ENCODE measurements around the gene NAT16.
"Not testable (repeated sequence)": the region's sequence is repeated elsewhere in the genome, so short reads cannot be mapped to it uniquely, and the experiment has no call there.

The NAT16 gene

DNA sequence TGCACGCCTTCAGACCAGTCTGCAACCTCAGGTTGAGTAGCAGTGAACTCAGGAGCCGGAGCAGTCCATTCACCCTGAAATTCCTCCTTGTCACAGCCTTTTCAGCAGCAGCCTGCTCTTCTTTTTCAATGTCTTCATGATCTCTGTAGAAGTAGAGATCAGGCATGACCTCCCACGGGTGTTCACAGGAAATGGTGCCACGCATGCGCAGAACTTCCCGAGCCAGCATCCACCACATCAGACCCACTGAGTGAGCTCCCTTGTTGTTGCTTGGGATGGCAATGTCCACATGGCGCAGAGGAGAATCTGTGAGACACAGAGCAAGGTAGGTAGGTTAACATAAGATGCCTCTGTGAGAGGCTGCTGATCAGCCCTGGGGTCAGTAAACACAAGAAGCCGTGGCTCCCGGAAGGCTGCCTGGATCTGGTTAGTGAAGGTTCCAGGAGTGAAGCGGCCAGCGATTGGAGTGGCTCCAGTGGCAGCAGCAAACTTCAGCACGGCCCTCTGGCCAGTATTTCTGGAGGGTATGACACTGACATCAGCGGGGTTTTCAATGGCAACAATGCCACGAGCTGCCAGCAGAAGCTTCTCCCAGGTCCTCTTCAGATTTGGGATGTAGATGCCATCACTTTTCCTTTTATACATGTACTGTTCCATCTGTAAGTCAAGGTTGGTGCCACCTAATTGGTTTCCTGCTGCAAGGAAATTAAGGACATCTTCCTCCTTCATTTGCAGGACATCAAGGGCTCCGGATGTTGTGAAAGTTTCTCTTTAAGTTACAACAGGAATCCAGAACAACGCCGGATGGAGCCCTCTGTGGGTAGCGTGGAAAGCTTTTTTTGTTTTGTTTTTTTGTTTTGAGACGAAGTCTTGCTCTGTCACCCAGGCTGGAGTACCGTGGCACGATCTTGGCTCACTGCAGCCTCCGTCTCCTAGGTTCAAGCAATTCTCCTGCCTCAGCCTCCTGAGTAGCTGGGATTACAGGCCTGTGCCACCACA lies 23.9 kb upstream of the NAT16 start:
- not testable (repeated sequence) for H3K4me3 ChIP-seq
- peak overlapping the region in 1 of 21 experiments; percentile 11 for H3K27ac ChIP-seq

DNA sequence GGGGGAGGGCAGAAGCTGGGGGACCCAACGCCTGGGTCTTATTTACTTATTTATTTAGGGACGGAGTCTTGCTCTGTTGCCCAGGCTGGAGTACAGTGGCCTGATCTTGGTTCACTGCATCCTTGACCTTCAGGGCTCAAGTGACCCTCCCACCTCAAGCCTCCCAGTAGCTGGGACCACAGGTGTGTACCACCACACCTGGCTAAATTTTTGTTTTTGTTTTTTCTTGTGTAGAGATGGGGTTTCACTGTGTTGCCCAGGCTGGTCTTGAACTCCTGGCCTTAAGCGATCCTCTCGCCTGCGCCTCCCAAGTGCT lies 22.5 kb upstream of the NAT16 start:
- Histone ChIP-seq H3K4me3 (no peak overlapping the region), H3K27ac (no peak overlapping the region)

- Histone ChIP-seq H3K27ac (no peak overlapping the region), H3K4me3 (peak overlapping the region in 1 of 7 experiments; percentile 9)
These were observed 21.9 kb upstream of the NAT16 start for GRCh38 chr7:101201695-101202602.

- H3K27ac ChIP-seq, result no peak within 1 kb of the TSS
- peak within 1 kb of the TSS in 1 of 7 experiments; percentile 9 for H3K4me3 ChIP-seq
These were observed 20.9 kb upstream of the NAT16 start, which contains the start of gene MOGAT3 for GRCh38 chr7:101200862-101201599. Gene MOGAT3, minus strand, starts transcription at chr7:101201036. Its CDS starts 182 bp downstream, at chr7:101200854.

DNA sequence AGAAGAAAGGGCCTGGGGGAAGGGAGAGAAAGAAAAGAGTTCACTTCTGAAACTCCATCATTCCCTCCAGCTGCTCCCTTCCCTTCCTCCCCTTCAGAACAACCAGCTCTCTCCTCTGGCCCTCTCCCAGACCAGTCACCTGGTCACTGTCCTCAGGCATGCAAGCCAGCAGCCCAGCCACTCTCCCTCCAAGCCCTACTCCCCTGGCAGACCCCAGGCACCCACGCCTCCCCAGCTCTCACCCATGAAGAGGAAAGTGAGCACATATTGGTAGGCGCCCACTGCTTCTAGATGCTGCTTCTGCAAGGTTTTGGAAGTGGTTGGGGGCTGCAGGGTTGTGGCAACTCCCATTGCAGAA lies 20.4 kb upstream of the NAT16 start:
- Histone ChIP-seq H3K27ac (no peak overlapping the region), H3K4me3 (no peak overlapping the region)

DNA sequence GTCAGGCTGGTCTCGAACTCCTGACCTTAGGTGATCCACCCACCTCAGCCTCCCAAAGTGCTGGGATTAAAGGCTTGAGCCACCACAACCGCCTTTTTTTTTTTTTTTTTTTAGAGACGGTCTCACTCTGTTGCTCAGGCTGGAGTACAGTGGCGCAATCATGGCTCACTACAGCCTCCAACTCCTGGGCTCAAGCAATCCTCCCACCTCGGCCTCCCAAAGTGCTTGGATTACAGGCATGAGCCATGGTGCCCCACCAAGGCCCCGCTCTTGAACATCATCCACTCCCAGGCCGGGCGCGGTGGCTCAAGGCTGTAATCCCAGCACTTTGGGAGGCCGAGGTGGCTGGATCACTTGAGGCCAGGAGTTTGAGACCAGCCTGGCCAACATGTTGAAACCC lies 19.4 kb upstream of the NAT16 start:
- H3K4me3 ChIP-seq, result not testable (repeated sequence)

DNA sequence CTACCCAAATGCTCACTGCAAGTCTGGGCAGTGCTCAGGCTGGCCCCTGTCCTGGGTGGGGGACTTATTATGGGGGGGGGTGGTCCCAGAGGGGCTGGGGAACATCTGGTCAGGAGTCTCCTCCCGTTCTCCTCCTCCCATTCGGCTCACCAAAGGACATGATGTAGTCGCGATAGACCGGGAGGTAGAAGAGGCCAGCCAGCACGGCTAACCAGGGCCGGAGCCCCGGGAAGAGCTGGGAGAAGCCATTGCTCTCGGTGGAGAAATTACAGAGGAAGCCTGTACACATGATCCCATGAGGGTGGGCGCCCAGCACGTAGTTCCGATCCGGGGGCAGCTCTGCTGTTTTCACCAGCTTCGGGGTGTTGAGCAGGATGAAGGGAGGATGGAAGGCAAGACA lies 18.4 kb upstream of the NAT16 start:
- H3K27ac ChIP-seq, result no peak overlapping the region
- no peak overlapping the region for H3K4me3 ChIP-seq

More for the DNA sequence above, 19.4 kb upstream of the NAT16 start:
- H3K27ac ChIP-seq, result not testable (repeated sequence)

DNA sequence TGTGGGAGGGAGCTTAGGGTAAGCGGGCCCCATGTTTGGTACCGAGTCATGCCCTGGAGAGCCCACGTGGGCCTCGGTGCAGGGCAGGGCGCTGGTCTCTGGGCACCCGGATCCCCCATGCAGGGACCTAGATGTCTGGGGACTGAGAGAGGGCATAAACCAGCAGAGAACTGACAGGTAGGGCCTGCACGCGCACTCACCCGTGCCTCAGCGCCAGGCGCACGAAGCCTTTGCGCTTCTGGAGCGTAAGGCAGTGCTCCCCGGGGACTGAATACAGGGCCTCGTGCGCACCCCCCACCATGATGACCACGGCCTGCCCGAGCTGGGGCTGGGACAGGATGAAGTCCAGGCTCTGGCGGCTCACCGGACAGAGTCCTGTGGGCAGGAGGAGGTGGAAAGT lies 17.9 kb upstream of the NAT16 start:
- Histone ChIP-seq H3K27ac (no peak overlapping the region), H3K4me3 (no peak overlapping the region)

GRCh38 chr7:101195884-101196283 lies 15.8 kb upstream of the NAT16 start:
- Histone ChIP-seq H3K4me3 (no peak overlapping the region), H3K27ac (no peak overlapping the region)

GRCh38 chr7:101189109-101189508 lies 9.0 kb upstream of the NAT16 start:
- Histone ChIP-seq H3K27ac (no peak overlapping the region), H3K4me3 (no peak overlapping the region)

DNA sequence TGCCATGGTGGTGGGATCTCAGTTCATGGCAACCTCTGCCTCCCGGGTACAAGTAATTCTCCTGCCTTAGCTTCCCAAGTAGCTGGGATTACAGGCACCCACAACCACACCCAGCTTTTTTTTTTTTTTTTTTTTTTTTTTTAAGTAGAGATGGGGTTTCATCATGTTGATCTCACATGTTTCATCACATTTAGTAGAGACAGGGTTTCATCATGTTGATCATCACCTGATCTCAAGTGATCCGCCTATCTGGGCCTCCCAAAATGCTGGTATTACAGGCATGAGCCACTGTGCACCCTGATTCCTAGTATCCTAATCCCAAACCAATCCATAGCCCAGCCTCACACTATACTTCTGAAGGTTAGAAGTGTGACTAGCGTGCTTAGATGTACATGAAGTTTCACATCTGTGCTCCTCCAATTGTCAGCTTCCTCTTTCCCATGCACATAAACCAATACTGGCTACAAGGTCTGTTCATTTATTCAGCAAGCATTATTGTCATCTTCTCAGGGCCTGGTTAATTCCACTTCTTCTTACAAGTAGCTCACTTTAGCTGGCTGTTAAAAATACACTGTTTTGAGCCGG lies 6.8 kb upstream of the NAT16 start:
- H3K4me3 ChIP-seq, result no peak overlapping the region
- no peak overlapping the region for H3K27ac ChIP-seq

DNA sequence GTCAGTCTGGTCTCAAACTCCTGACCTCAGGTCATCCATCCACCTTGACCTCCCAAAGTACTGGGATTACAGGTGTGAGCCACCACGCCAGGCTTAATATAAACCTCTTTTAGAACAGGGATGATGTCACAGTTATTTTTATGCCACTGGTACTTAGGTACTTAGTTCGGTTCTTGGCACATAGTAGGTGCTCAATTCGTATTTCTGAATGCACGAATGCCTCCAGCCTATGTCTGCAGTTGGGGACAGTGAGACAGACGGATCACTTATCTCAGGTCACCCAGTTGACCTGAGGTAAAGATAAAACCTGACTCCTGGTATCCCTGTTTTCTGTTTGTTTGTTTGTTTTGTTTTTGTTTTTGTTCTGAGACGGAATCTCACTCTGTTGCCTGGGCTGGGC lies 6.1 kb upstream of the NAT16 start:
- no peak overlapping the region for H3K4me3 ChIP-seq
- H3K27ac ChIP-seq, result no peak overlapping the region

DNA sequence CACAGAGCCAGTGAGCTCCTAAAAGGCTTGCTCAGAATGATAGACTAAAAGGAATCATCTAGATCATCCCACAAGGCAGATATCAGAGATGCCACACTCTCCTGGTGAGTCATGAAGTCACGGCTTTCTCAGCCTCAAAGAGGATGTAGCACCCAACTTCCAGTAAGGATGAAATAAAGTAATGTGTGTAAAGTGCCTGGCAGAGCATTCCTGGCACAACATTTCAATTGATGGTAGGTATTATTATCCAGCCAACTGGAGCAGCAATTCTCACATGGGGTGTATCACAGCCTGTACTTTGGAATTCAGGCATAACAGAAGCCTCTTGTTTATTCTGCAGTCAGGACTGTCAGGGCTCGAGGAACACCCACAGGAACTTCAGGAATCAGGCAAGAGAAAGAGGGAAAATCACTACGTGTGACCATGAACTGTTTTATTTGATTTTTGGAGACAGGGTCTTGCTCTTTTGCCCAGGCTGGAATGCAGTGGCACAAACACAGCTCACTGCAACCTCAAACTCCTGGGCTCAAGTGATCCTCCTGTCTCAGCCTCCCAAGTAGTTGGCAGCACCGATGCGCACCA lies 5.3 kb upstream of the NAT16 start:
- Histone ChIP-seq H3K4me3 (no peak overlapping the region), H3K27ac (no peak overlapping the region)

DNA sequence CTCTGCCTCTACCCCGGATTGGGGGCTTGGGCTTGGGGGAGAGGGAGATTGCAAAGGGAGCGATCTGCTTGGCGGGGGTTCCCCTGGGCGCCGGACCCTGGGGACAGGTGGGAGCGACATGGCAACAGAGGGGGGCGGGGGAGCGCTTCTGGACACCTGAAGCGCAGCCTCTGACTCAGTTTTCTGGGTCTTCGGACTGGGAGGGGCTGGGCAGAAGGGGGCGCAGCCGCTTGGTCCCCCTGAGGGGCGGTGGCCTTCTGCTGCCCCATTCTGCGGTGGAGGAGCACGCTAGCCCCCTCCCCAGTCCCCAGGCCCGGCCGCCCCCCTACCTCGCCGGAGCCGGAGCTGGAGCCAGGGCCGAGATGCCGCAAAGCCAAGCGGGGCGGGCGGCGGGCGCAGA lies 380 bp downstream of the NAT16 start:
- Histone ChIP-seq H3K4me3 (no peak overlapping the region), H3K27ac (no peak overlapping the region)

- H3K27ac ChIP-seq, result no peak overlapping the region
- H3K4me3 ChIP-seq, result no peak overlapping the region
These were observed 976 bp downstream of the NAT16 start for GRCh38 chr7:101179117-101179516.

GRCh38 chr7:101177644-101178043 lies 2.4 kb downstream of the NAT16 start:
- no peak overlapping the region for H3K4me3 ChIP-seq
- no peak overlapping the region for H3K27ac ChIP-seq

DNA sequence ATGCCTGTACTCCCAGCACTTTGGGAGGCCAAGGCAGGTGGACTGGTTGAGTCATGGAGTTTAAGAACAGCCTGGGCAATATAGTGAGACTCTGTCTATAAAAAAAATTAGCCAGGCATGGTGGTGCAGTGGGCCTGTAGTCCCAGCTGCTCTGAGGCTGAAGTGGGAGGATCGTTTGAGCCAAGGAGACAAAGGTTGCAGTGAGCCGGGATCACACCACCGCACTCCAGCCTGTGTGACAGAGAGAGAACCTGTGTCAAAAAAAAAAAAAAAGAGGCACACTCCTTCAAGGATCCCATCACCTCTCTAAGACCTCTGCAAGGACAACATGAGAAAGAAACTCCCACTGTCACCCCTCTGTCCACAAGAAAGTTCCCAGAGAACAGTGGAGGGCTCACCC lies 4.4 kb downstream of the NAT16 start:
- Histone ChIP-seq H3K4me3 (no peak overlapping the region), H3K27ac (no peak overlapping the region)

DNA sequence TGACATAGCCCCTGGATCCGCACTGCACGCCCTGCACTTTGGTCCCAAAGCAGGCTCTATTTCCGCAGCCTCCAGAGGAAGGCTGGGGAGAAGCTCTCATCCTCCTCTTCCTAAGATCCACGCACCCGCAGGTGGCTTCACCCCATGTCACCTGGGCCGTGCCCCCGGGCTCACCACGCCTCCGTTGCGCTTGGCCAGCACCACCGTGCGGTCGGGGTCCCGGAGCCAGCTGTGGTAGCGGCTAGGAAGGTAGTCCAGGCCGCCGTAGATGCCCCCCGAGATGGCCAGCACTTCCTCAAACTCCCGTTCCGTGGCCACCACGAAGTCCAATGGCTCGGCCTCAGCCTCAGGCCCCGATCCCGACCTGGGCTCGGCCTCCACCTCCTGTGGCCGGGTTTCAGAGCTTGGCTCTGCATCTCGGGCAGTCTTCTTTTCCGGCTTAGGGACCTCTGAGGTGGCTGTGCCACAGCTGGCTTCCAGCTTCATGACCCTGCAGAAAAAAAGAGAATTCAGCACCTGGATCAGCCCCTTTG lies 5.7 kb downstream of the NAT16 start:
- H3K27ac ChIP-seq, result no peak overlapping the region
- no peak overlapping the region for H3K4me3 ChIP-seq

GRCh38 chr7:101173752-101174244 lies 6.3 kb downstream of the NAT16 start:
- no peak overlapping the region for H3K27ac ChIP-seq
- H3K4me3 ChIP-seq, result no peak overlapping the region

Data from skin epidermis (tissue), 12 donors.